ENCODE results near the gene ADGRD2.

Gene ADGRD2

GRCh38 chr9:124415852-124416484, 34.3 kb upstream of the ADGRD2 start:
- no peak overlapping the region for H3K27ac ChIP-seq (replicated peaks; ENCODE audit: low read length)
- H3K79me1 ChIP-seq (ENCODE audit: low read depth, low read length) = peaks cover 5% of the 10 kb centered on the region
- no peak overlapping the region for H2BK15ac ChIP-seq (ENCODE audit: low read length)
- H2AFZ ChIP-seq (ENCODE audit: low read length) = peak overlapping the region; percentile 62
- no peak overlapping the region for H3K9ac ChIP-seq (ENCODE audit: low read depth, low read length, poor library complexity)
- H3K27me3 ChIP-seq (ENCODE audit: control insufficient read depth in 3 of 3, insufficient read depth in 3 of 3, low read depth in 1 of 3, low read length in 3 of 3) = no peaks in the 10 kb centered on the region
- H2BK5ac ChIP-seq (ENCODE audit: low read length) = no peak overlapping the region
- DNase-seq (ENCODE audit: low spot score) = peak; percentile 48
- no peak overlapping the region for H3K14ac ChIP-seq (ENCODE audit: low read length)
- WGBS, 2 donors (ENCODE audit: extremely low coverage in 2 of 2, insufficient read length in 2 of 2, insufficient replicate concordance in 1 of 2) = no CpG with 5 or more reads among the region's 17 CpGs
- H2AK5ac ChIP-seq (ENCODE audit: low read depth, low read length) = no peak overlapping the region
- H2BK120ac ChIP-seq (ENCODE audit: low read depth, low read length) = no peak overlapping the region
- no peaks in the 10 kb centered on the region for H3K9me3 ChIP-seq (replicated peaks in 1 of 2; ENCODE audit: control insufficient read depth in 2 of 2, insufficient read depth in 1 of 2, low read depth in 1 of 2, low read length in 2 of 2)
- H3K4ac ChIP-seq (ENCODE audit: low read length) = no peak overlapping the region
- H3K23ac ChIP-seq (ENCODE audit: low read depth, low read length, poor library complexity) = no peak overlapping the region
- H3K36me3 ChIP-seq (replicated peaks in 1 of 2; ENCODE audit: control insufficient read depth in 2 of 2, insufficient read depth in 2 of 2, low read length in 2 of 2) = peaks cover 8 to 34% of the 10 kb centered on the region in 2 donors
- no peak overlapping the region for H4K8ac ChIP-seq (ENCODE audit: low read depth, low read length)
- H4K91ac ChIP-seq (ENCODE audit: low read depth, low read length, poor library complexity) = no peak overlapping the region
- H3K4me2 ChIP-seq (ENCODE audit: insufficient read depth, low read length, poor library complexity, severe bottlenecking) = no peak overlapping the region
- no peak overlapping the region for H3K18ac ChIP-seq (ENCODE audit: low read length)
- peak overlapping the region in 1 of 2 donors; percentile 94 for H3K4me3 ChIP-seq (ENCODE audit: low read length in 2 of 2)
- H2BK12ac ChIP-seq (ENCODE audit: low read length) = no peak overlapping the region
- peaks cover 5 to 8% of the 10 kb centered on the region in 2 donors for H3K4me1 ChIP-seq (ENCODE audit: control insufficient read depth in 2 of 2, insufficient read depth in 1 of 2, low read depth in 1 of 2, low read length in 2 of 2)

- Histone ChIP-seq H3K27ac (replicated peaks; ENCODE audit: low read length) (no peak overlapping the region), H2BK120ac (ENCODE audit: low read depth, low read length) (no peak overlapping the region), H2AFZ (ENCODE audit: low read length) (peak overlapping the region; percentile 92), H4K8ac (ENCODE audit: low read depth, low read length) (peak overlapping the region; percentile 98), H3K79me1 (ENCODE audit: low read depth, low read length) (peaks cover 1% of the 10 kb centered on the region), H3K18ac (ENCODE audit: low read length) (peak overlapping the region; percentile 97), H2AK5ac (ENCODE audit: low read depth, low read length) (peak overlapping the region; percentile 36), H2BK15ac (ENCODE audit: low read length) (peak overlapping the region; percentile 8), H3K4me1 (ENCODE audit: control insufficient read depth in 2 of 2, insufficient read depth in 1 of 2, low read depth in 1 of 2, low read length in 2 of 2) (peaks cover 0 to 3% of the 10 kb centered on the region in 2 donors), H3K4ac (ENCODE audit: low read length) (no peak overlapping the region), H3K4me3 (ENCODE audit: low read length in 2 of 2) (no peak overlapping the region), H4K91ac (ENCODE audit: low read depth, low read length, poor library complexity) (peak overlapping the region; percentile 38), H2BK5ac (ENCODE audit: low read length) (no peak overlapping the region), H2BK12ac (ENCODE audit: low read length) (no peak overlapping the region), H3K9me3 (replicated peaks in 1 of 2; ENCODE audit: control insufficient read depth in 2 of 2, insufficient read depth in 1 of 2, low read depth in 1 of 2, low read length in 2 of 2) (peaks cover 0 to 2% of the 10 kb centered on the region in 2 donors), H3K4me2 (ENCODE audit: insufficient read depth, low read length, poor library complexity, severe bottlenecking) (no peak overlapping the region), H3K27me3 (ENCODE audit: control insufficient read depth in 3 of 3, insufficient read depth in 3 of 3, low read depth in 1 of 3, low read length in 3 of 3) (peaks cover 0 to 24% (median 0%) of the 10 kb centered on the region in 3 experiments), H3K9ac (ENCODE audit: low read depth, low read length, poor library complexity) (no peak overlapping the region), H3K23ac (ENCODE audit: low read depth, low read length, poor library complexity) (peak overlapping the region; percentile 25), H3K14ac (ENCODE audit: low read length) (peak overlapping the region; percentile 92), H3K36me3 (replicated peaks in 1 of 2; ENCODE audit: control insufficient read depth in 2 of 2, insufficient read depth in 2 of 2, low read length in 2 of 2) (no peaks in the 10 kb centered on the region)
- WGBS, 2 donors (ENCODE audit: extremely low coverage in 2 of 2, insufficient read length in 2 of 2, insufficient replicate concordance in 1 of 2) = no CpG with 5 or more reads among the region's 6 CpGs
- DNase-seq (ENCODE audit: low spot score) = no peak
Observed at GRCh38 chr9:124419832-124420489, 30.3 kb upstream of the ADGRD2 start.

- H2AFZ ChIP-seq (ENCODE audit: low read length) = no peak overlapping the region
- H3K9ac ChIP-seq (ENCODE audit: low read depth, low read length, poor library complexity) = no peak overlapping the region
- H2AK5ac ChIP-seq (ENCODE audit: low read depth, low read length) = peak overlapping the region; percentile 36
- no peak overlapping the region for H4K91ac ChIP-seq (ENCODE audit: low read depth, low read length, poor library complexity)
- no peak overlapping the region for H3K18ac ChIP-seq (ENCODE audit: low read length)
- no peak overlapping the region for H3K4me2 ChIP-seq (ENCODE audit: insufficient read depth, low read length, poor library complexity, severe bottlenecking)
- DNase-seq (ENCODE audit: low spot score) = no peak
- H3K14ac ChIP-seq (ENCODE audit: low read length) = peak overlapping the region; percentile 17
- peaks cover 0 to 2% of the 10 kb centered on the region in 2 donors for H3K9me3 ChIP-seq (replicated peaks in 1 of 2; ENCODE audit: control insufficient read depth in 2 of 2, insufficient read depth in 1 of 2, low read depth in 1 of 2, low read length in 2 of 2)
- H3K79me1 ChIP-seq (ENCODE audit: low read depth, low read length) = no peaks in the 10 kb centered on the region
- peaks cover 0 to 3% of the 10 kb centered on the region in 2 donors for H3K4me1 ChIP-seq (ENCODE audit: control insufficient read depth in 2 of 2, insufficient read depth in 1 of 2, low read depth in 1 of 2, low read length in 2 of 2)
- H2BK5ac ChIP-seq (ENCODE audit: low read length) = peak overlapping the region; percentile 78
- WGBS, 2 donors (ENCODE audit: extremely low coverage in 2 of 2, insufficient read length in 2 of 2, insufficient replicate concordance in 1 of 2) = no CpG with 5 or more reads among the region's 7 CpGs
- H2BK12ac ChIP-seq (ENCODE audit: low read length) = no peak overlapping the region
- H3K36me3 ChIP-seq (replicated peaks in 1 of 2; ENCODE audit: control insufficient read depth in 2 of 2, insufficient read depth in 2 of 2, low read length in 2 of 2) = no peaks in the 10 kb centered on the region
- H3K27ac ChIP-seq (replicated peaks; ENCODE audit: low read length) = no peak overlapping the region
- H3K27me3 ChIP-seq (ENCODE audit: control insufficient read depth in 3 of 3, insufficient read depth in 3 of 3, low read depth in 1 of 3, low read length in 3 of 3) = peaks cover 0 to 24% (median 0%) of the 10 kb centered on the region in 3 experiments
- no peak overlapping the region for H3K4ac ChIP-seq (ENCODE audit: low read length)
- no peak overlapping the region for H4K8ac ChIP-seq (ENCODE audit: low read depth, low read length)
- no peak overlapping the region for H2BK120ac ChIP-seq (ENCODE audit: low read depth, low read length)
- no peak overlapping the region for H2BK15ac ChIP-seq (ENCODE audit: low read length)
- H3K23ac ChIP-seq (ENCODE audit: low read depth, low read length, poor library complexity) = no peak overlapping the region
- H3K4me3 ChIP-seq (ENCODE audit: low read length in 2 of 2) = no peak overlapping the region
Observed at GRCh38 chr9:124420991-124421543, 29.2 kb upstream of the ADGRD2 start.

GRCh38 chr9:124423155-124423554, 27.1 kb upstream of the ADGRD2 start:
- H3K4ac ChIP-seq (ENCODE audit: low read length) = no peak overlapping the region
- peaks cover 0 to 27% (median 0%) of the 10 kb centered on the region in 3 experiments for H3K27me3 ChIP-seq (ENCODE audit: control insufficient read depth in 3 of 3, insufficient read depth in 3 of 3, low read depth in 1 of 3, low read length in 3 of 3)
- no peak overlapping the region for H3K18ac ChIP-seq (ENCODE audit: low read length)
- H3K4me2 ChIP-seq (ENCODE audit: insufficient read depth, low read length, poor library complexity, severe bottlenecking) = no peak overlapping the region
- H3K23ac ChIP-seq (ENCODE audit: low read depth, low read length, poor library complexity) = no peak overlapping the region
- H4K91ac ChIP-seq (ENCODE audit: low read depth, low read length, poor library complexity) = no peak overlapping the region
- H3K9ac ChIP-seq (ENCODE audit: low read depth, low read length, poor library complexity) = no peak overlapping the region
- peak overlapping the region; percentile 75 for H2AFZ ChIP-seq (ENCODE audit: low read length)
- no CpG with 5 or more reads among the region's 5 CpGs for WGBS, 2 donors (ENCODE audit: extremely low coverage in 2 of 2, insufficient read length in 2 of 2, insufficient replicate concordance in 1 of 2)
- no peak for DNase-seq (ENCODE audit: low spot score)
- H2AK5ac ChIP-seq (ENCODE audit: low read depth, low read length) = no peak overlapping the region
- no peak overlapping the region for H2BK120ac ChIP-seq (ENCODE audit: low read depth, low read length)
- H2BK15ac ChIP-seq (ENCODE audit: low read length) = no peak overlapping the region
- H3K27ac ChIP-seq (replicated peaks; ENCODE audit: low read length) = no peak overlapping the region
- no peaks in the 10 kb centered on the region for H3K36me3 ChIP-seq (replicated peaks in 1 of 2; ENCODE audit: control insufficient read depth in 2 of 2, insufficient read depth in 2 of 2, low read length in 2 of 2)
- no peak overlapping the region for H2BK5ac ChIP-seq (ENCODE audit: low read length)
- no peak overlapping the region for H2BK12ac ChIP-seq (ENCODE audit: low read length)
- peaks cover 0 to 3% of the 10 kb centered on the region in 2 donors for H3K4me1 ChIP-seq (ENCODE audit: control insufficient read depth in 2 of 2, insufficient read depth in 1 of 2, low read depth in 1 of 2, low read length in 2 of 2)
- H3K79me1 ChIP-seq (ENCODE audit: low read depth, low read length) = no peaks in the 10 kb centered on the region
- H3K4me3 ChIP-seq (ENCODE audit: low read length in 2 of 2) = no peak overlapping the region
- H4K8ac ChIP-seq (ENCODE audit: low read depth, low read length) = no peak overlapping the region
- H3K9me3 ChIP-seq (replicated peaks in 1 of 2; ENCODE audit: control insufficient read depth in 2 of 2, insufficient read depth in 1 of 2, low read depth in 1 of 2, low read length in 2 of 2) = peaks cover 2% of the 10 kb centered on the region in 2 donors
- no peak overlapping the region for H3K14ac ChIP-seq (ENCODE audit: low read length)
